Neuron (in vitro differentiated cells): ENCODE data around the gene MYO7A.

Experiments used
- H2AFZ ChIP-seq: one replicate; pipeline ENCODE4 v1.6.1; 2013; ENCODE audit warnings: low read depth, mild to moderate bottlenecking, inconsistent platforms, low read length, moderate library complexity
- H3K27me3 ChIP-seq: one replicate; pipeline ENCODE4 v1.6.1; 2013; ENCODE audit warnings: low read length; ENCODE audit not compliant: insufficient read depth
- H3K36me3 ChIP-seq: one replicate; pipeline ENCODE4 v1.6.1; 2013; ENCODE audit warnings: low read length; ENCODE audit not compliant: insufficient read depth
- H3K4me1 ChIP-seq: one replicate; pipeline ENCODE4 v1.6.1; 2013; ENCODE audit warnings: low read length; ENCODE audit not compliant: insufficient read depth
- H3K4me3 ChIP-seq: 2 replicates; pipeline ENCODE4 v1.5.1; 2013; ENCODE audit warnings: mild to moderate bottlenecking, low read length, moderate library complexity
- H3K9me3 ChIP-seq: one replicate; pipeline ENCODE4 v1.6.1; 2013; ENCODE audit warnings: low read length

Gene MYO7A

DNA sequence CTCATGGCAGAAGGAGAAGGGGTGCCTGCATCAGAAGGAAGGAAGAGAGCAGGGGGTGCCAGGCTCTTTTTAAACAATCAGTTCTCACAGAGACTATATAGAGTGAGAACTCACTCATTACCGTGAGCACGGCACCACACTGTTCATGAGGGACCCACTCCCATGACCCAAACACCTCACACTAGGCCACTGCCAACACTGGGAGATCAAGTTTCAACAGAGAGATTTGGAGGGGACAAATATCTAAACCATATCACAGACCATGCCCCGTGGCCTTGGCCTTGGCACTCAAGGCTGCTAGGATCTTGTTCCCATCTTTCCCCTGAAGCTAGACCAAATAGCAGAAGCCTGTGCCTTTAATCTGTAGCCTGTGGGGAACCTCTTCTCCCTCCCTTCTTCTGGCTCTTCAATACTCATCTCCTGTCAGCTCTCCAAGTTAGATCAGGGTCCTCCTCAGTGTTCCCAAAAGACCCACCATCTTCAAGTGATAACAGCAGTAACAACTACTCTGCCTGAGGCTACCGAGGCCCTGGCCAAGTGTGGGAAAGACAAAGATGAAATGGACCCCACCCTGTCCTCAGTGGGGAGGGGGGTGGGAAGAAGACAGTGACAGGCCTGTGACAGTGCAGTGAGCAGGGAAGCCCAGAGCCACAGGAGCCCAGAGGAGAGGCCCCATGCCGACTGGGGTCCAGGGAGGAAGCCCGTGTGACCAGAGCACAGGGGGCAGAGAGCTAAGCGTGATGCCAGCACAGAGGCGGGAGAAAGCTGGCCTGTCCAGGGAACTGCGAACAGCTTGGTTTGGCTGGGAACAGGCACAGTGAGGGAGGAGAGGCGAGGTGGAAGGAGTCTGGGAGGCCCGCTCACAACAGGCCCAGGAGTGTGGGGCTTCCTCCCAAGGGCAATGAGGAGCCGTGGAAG, 72.6 kb downstream of the MYO7A start:
- H2AFZ ChIP-seq: no peak overlapping the region
- no peaks in the 10 kb centered on the region for H3K9me3 ChIP-seq
- no peaks in the 10 kb centered on the region for H3K4me1 ChIP-seq
- no peaks in the 10 kb centered on the region for H3K36me3 ChIP-seq
- H3K4me3 ChIP-seq: no peak overlapping the region
- H3K27me3 ChIP-seq: no peaks in the 10 kb centered on the region

DNA sequence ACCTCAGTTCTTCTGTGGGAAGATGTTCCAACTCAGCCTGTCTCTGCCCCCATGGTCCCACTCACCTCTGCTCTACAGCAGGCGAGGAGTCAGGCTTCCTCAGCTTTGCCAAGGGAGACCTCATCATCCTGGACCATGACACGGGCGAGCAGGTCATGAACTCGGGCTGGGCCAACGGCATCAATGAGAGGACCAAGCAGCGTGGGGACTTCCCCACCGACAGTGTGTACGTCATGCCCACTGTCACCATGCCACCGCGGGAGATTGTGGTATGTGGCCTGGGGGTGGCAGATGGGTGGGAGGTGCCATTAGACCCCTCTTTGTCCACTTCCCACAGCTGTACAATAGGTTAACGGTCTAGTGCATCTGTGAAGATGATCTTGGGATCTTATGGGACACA, 73.3 kb downstream of the MYO7A start:
- Histone ChIP-seq H3K27me3 (no peaks in the 10 kb centered on the region), H3K4me3 (no peak overlapping the region), H2AFZ (no peak overlapping the region), H3K36me3 (no peaks in the 10 kb centered on the region), H3K4me1 (no peaks in the 10 kb centered on the region), H3K9me3 (no peaks in the 10 kb centered on the region)

DNA sequence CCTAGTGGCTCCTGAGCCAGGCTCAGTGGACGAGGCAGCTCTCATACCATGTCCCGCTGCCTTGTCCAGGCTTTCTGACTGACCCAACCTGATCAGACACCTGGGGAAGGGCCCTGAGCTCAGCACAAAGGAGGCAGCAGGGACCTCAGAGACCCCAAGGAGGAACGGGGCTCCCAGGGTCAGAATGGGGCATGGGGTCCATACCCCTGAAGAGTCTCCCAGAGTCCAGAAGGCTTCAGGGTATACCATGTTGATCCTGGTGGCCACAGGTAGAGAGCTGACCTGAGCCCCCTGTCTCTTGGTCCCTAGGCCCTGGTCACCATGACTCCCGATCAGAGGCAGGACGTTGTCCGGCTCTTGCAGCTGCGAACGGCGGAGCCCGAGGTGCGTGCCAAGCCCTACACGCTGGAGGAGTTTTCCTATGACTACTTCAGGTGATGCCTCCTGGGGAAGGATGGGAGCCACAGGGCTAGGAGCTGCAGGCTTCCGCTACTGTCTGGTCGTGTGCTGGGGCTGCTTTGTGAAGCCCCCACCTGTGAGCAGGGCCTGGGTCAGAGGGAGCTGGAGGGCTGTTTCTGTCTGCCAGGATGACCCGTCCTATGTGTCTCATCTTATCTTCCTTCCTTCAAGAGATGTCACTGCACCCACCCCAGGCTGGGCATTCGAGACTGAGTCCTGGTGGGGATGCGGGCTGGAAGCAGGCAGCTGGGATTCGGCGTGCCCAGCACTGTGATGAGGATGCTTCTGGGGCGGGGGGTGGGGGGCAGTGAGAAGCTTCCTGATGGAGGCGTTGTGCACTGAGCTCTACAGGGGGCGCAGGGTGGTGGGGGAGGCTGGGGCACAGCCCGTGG, 74.2 kb downstream of the MYO7A start:
- H3K9me3 ChIP-seq: no peaks in the 10 kb centered on the region
- no peak overlapping the region for H3K4me3 ChIP-seq
- no peak overlapping the region for H2AFZ ChIP-seq

DNA sequence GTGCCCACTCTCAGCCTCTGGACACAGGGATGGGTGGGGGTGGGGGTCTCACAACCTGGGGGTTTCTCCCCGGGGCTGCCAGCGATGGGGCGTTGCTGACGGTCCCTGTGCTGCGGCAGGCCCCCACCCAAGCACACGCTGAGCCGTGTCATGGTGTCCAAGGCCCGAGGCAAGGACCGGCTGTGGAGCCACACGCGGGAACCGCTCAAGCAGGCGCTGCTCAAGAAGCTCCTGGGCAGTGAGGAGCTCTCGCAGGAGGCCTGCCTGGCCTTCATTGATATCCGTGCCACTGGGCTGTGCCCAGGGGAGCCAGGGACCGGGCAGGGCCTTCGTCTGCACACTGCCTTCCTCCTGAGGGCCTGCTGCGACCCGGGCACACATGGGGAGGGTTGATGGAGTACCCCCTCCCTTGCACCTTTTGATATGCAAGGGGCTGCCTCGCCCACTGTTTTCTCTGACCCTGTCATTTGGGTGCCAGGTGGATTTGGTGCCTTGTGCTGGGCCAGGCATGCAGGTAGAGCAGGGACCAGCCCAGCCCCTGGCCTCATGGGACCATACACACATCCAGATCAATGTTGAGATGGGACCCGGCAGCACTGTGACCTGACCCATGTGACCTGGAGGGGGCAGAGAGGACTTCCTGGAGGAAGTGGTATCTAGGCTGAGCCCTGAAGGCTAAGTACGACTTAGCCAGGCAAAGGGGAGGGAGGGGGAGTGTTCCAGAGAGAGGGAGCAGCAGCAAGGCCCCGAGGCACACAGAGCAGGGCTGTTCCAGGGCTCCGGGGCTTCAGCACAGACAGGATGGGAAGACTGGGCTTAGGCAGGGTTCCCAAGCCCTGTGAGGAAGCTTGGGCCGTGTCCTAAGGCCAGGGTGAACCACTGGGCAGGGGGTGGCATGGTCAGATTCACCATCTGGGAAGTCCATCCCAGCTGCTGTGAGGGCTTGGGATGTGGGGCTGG, 75.2 kb downstream of the MYO7A start:
- no peak overlapping the region for H3K4me3 ChIP-seq
- no peaks in the 10 kb centered on the region for H3K4me1 ChIP-seq
- H3K27me3 ChIP-seq: no peaks in the 10 kb centered on the region
- H2AFZ ChIP-seq: no peak overlapping the region
- H3K36me3 ChIP-seq: no peaks in the 10 kb centered on the region
- no peaks in the 10 kb centered on the region for H3K9me3 ChIP-seq

More for the DNA sequence above, 74.2 kb downstream of the MYO7A start:
- Histone ChIP-seq H3K4me1 (no peaks in the 10 kb centered on the region), H3K36me3 (no peaks in the 10 kb centered on the region), H3K27me3 (no peaks in the 10 kb centered on the region)

DNA sequence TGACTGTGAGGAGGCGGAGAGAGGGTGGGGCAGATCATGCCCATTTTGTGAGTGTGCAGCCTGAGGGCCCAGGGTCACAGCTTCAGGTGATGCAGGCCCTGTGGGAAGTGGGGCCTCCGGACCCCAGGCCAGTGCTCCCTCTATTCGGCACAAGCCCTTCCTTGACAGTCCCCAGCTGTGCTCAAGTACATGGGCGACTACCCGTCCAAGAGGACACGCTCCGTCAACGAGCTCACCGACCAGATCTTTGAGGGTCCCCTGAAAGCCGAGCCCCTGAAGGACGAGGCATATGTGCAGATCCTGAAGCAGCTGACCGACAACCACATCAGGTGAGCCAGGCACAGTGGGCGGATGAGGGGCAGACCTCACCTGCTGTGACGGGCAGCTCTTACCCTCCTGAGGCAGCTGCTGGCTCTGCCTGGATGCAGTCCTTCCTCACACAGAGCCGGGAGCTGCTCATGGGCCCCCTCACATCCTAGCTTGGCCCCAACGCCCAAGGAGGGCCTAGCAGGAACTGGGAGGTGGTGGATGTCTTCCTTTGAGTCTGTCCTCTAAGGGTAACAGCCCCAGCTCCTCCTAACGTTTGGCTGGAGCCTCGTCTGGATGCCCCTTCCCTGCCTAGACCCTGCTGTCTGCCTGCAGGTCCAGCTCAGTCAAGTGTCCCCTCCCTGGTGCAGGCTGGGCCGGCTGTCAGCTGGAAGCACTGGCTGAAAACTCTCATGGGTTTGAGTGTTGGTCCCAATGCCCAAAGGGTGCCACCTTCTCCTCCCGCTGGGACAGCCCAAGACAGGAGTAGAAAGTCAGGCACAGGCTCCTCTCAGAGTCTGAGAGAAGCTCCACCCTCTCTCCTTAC, 76.1 kb downstream of the MYO7A start:
- Histone ChIP-seq H3K27me3 (no peaks in the 10 kb centered on the region), H3K9me3 (no peaks in the 10 kb centered on the region), H2AFZ (no peak overlapping the region), H3K4me3 (no peak overlapping the region), H3K4me1 (no peaks in the 10 kb centered on the region), H3K36me3 (no peaks in the 10 kb centered on the region)

DNA sequence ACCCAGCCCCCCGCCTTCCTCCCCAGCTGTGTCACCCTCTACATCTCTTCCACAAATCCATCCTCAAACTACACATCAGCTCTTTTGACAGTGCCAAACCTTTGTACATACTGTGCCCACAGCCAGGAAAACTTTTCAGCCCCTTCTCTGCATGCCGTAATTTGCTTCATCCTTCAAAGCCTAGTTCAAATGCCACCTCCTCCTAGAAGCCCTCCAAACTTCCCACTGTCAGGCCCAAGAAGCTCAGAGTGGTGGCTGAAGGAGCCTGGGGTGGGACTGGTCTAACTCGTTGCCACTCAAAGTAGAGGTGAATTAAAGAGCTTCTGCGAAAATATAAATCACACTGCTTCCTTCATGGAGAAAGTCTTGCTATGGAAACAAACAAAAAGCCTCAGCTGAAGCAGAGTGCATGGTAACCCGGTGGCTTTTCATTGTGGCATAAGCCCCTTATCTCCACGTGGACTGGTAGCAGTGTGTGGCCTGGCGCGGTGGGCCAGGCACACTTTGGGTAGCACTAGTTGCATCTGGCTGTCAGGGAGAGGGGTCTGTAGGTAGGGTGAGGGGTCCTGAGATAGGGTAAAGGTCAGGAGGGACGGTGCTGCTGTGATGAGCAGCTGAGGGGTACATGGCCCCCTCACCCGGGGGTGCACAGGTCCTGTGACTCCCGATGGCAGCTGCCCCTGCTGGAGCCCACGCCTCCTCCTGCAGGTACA, 76.9 kb downstream of the MYO7A start:
- H3K4me3 ChIP-seq: no peak overlapping the region
- H3K36me3 ChIP-seq: no peaks in the 10 kb centered on the region
- H2AFZ ChIP-seq: no peak overlapping the region
- H3K27me3 ChIP-seq: no peaks in the 10 kb centered on the region
- no peaks in the 10 kb centered on the region for H3K9me3 ChIP-seq
- no peaks in the 10 kb centered on the region for H3K4me1 ChIP-seq

DNA sequence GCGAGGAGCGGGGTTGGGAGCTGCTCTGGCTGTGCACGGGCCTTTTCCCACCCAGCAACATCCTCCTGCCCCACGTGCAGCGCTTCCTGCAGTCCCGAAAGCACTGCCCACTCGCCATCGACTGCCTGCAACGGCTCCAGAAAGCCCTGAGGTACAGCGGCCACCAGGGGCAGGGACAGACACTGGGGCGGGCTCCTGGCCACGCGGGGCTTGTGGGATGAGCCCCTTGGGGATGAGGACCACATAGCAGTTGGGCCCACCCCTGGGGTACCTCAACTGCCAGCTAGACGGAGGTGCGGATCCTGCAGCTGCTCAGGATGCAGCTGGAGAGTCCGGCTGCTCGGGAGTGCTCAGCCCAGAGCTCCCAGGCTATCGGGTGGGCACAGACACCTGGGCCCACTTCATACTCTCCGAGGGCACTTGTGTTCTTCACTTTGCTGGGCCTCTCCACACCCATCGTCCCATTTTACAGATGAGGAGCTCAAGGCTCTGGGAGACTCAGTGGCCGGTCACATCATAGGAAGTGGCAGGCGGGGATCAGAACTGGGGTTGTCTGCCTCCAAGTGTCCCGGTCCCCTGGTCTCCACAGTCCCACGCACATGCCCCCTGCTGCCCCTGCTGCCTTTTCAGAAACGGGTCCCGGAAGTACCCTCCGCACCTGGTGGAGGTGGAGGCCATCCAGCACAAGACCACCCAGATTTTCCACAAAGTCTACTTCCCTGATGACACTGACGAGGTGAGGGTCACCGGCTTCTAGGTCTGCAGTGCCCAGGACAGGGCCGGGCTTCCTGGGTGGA, 77.6 kb downstream of the MYO7A start:
- Histone ChIP-seq H3K4me1 (no peaks in the 10 kb centered on the region), H3K4me3 (no peak overlapping the region), H3K36me3 (no peaks in the 10 kb centered on the region), H2AFZ (no peak overlapping the region), H3K27me3 (no peaks in the 10 kb centered on the region), H3K9me3 (no peaks in the 10 kb centered on the region)

DNA sequence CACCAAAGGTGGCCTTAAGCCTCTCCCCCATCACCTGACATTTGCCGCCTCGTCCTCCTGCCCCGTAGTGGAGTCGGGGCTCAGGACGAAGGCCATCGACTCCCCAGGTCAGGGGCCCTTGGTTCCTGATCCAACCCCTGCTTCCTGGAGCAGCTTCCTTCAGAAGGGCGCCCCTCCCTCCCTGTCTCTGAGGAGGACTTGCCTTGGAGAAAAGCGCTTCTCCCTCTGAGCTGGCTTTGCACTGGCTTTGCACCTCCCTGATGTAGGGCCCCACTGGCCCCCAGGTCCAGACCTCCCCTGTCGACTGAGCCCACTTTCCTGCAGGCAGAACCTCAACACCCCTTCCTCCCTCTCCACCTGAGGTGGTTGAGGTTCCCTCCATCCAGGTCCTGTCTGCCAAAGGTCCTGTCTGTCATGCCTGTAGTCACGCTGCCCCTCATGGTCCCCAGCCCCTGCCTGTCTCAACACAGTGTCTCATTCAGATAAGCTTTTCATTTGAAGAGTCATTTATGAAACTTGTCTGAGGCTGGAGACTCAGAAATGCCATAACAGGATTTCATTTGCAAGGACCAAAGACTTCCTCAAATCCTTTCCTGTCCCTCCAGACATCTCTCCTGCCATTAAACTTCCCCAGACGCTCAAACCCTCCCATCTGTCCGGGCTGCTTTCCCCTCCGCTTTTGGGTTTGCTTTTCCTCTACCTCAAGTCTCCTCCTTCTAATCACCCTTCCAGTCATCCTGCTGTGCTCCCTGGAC, 78.4 kb downstream of the MYO7A start:
- no peaks in the 10 kb centered on the region for H3K9me3 ChIP-seq
- H3K4me1 ChIP-seq: no peaks in the 10 kb centered on the region
- peaks cover 2% of the 10 kb centered on the region for H3K27me3 ChIP-seq
- H3K36me3 ChIP-seq: no peaks in the 10 kb centered on the region
- no peak overlapping the region for H3K4me3 ChIP-seq
- no peak overlapping the region for H2AFZ ChIP-seq

DNA sequence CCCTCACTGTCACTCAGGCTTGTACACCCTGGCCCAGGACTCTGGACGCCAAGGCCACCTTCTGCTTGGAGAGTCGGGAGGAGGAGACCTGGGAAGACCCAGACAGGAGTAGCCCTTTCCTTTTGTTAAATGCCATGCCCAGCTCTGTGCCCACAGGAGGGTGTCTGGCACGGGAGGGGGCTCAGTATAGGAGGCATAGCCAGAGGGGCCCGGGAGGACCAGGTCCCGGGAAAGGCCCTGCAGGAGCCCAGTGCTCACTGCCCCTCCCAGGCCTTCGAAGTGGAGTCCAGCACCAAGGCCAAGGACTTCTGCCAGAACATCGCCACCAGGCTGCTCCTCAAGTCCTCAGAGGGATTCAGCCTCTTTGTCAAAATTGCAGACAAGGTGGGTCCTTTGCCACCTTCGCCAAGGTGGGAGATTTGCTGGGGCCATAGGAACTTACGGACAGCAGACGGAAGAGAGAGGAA, 79.0 kb downstream of the MYO7A start:
- Histone ChIP-seq H3K4me3 (no peak overlapping the region), H3K36me3 (no peaks in the 10 kb centered on the region), H3K9me3 (no peaks in the 10 kb centered on the region), H3K27me3 (peaks cover 3% of the 10 kb centered on the region), H2AFZ (no peak overlapping the region), H3K4me1 (no peaks in the 10 kb centered on the region)

DNA sequence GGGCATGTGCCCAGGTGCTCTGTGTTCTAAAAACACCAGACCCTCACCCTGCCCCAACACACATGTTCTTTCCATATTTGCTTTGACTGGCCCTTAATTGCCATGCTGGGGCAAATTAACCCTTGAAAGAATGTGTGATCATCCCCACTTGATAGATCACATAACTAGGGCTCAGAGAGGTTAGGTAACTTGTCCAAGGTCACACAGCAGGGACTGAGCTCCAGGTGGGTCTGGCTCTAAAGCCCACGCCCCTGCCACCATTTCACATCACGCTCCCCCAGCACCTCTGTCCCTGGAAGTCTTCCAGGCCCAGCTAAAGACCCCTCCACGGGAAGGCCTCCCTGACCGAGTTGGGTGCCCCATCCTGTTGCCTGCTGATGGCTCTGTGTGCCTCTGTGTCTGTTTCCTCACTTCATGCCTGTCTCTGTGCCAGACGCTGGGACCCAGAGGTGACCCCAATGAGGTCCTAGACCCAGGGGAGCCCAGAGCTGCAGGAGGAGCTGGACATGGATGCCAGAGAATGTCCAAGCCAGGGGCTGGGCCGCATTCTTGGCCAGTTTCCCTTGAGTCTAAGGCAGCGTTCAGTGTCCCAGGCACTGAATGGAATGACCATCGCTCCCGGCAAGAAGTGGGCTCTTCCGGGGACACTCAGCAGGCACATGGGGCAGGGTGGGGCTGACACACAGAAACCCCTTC, 79.7 kb downstream of the MYO7A start:
- Histone ChIP-seq H3K27me3 (peaks cover 3% of the 10 kb centered on the region), H3K4me3 (no peak overlapping the region), H2AFZ (no peak overlapping the region), H3K36me3 (no peaks in the 10 kb centered on the region), H3K4me1 (no peaks in the 10 kb centered on the region), H3K9me3 (no peaks in the 10 kb centered on the region)
